Measurements from ENCODE around the gene CAP2. TPM values are rescaled to one million over a fixed set of nuclear protein-coding genes. Genes with fewer than 3 reads are reported as not detected.
"Not testable (repeated sequence)": the region's sequence is repeated elsewhere in the genome, so short reads cannot be mapped to it uniquely, and the experiment has no call there.

Gene CAP2
- total RNA-seq, 1 experiment from 2014 or later: 0.61 TPM

DNA sequence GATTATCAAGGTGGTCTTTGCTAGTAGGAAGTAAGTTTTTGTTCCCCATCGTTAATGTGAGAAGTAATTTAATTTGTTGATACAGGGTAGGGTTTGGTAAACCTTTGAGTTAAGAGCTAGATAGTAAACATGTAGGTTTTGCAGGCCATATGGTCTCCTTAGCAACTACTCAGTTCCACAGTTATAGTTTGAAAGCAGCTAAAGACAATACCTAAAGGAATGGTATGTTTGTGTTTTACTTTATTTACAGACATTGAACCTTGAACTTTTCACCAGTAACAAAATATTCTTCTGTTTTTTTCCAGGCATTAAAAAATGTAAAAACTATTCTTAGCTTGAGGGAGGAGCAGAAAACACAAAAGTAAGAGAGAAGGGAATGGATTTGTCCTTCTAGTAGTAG is 1.7 kb downstream of the CAP2 start:
- no peak for DNase-seq (ENCODE audit: low spot score)

DNA sequence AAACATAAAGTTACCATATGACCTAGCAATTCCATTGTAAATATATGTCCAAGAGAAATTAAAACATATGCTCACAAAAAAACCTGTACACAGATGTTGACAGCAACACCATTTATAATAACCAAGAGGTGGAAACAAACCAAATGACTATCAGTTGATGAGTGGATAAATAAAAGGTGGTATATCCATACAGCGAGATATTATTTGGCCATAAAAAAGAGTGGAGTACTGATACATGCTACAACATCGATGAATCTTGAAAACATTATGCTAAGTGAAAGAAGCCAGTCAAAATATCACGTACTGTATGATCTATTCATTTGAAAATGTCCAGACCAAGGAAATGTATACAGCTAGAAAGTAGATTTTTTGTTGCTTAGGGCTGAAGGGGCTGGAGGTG is 2.9 kb downstream of the CAP2 start:
- no peak for DNase-seq (ENCODE audit: low spot score)

DNA sequence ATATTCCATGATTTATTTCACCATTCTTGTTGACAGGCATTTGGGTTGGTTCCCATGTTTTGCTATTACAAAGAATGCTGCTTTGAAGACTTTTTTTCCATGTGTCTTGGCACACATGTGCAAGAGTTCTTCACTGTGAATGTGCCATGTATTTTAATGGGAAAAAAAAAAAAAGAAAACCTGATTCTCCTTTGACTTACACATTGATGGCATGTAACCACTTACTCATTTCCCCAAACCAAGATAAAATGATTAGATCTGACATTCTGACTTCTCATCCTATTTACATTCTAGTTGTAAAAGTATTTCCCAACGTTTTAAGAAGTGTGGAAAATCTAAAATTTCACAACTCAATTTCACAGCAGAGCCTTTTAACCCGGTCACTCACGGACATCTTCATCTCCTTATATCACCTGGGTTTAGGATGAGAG is 4.4 kb downstream of the CAP2 start:
- DNase-seq (ENCODE audit: low spot score): no peak

DNA sequence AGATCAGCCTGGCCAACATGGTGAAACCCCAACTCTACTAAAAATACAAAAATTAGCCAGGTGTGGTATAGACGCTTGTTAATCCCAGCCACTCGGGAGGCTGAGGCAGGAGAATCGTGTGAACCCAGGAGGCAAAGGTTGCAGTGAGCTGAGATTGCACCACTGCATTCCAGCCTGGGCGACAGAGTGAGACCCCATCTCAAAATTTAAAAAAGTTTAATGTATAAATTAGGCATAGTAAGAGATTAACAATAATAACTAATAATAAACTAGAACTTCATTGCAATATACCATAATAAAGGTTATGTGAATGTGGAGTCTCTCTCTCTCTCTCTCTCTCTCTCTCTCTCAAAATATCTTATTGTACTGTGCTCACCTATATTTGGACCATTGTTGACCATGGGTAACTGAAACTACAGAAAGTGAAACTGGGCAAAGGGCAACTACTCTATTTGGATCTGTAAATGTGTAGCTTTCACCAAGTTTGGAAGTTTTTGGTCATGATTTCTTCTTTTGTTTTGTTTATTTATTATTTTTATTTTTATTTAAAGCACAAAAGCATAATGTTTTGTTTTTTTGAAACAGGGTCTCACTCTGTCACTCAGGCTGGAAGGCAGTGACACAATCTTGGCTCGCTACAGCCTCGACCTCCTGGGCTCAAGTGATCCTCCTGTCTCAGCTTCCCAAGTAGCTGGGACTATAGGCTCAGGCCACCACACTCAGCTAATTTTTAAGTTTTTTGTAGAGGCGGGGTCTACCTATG is 12.0 kb downstream of the CAP2 start:
- not testable (repeated sequence) for DNase-seq (ENCODE audit: low spot score)

DNA sequence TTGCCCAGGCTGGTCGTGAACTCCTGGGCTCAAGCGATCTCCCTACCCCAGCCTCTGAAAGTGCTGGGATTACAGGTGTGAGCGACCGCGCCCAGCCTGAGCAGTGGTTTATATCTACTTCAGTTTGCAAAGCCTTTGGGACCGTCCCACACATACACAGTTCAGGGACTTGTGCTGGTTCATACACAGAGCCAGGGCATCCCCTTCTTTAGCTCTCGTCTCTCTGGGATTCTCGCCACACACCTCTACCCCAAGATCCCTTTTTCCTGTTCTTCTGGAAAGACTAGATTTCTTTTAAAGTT is 12.5 kb downstream of the CAP2 start:
- no peak for DNase-seq (ENCODE audit: low spot score)

DNA sequence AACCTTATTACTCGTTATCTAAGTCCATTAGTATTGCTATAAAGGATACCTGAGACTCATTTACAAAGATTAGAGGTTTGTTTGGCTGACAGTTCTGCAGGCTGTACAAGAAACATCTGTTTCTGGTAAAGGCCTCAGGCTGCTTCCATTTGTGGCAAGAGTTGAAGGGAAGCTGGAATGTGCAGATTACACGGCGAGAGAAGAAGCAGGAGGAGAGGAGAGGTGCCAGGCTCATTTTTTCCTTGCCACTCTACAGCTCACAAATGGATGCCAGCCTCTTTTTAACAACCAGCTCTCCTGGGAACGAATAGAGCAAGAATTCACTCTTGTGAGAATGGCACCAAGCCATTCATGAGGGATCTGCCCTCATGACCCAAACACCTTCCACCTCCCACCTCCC is 14.7 kb downstream of the CAP2 start:
- no peak for DNase-seq (ENCODE audit: low spot score)

DNA sequence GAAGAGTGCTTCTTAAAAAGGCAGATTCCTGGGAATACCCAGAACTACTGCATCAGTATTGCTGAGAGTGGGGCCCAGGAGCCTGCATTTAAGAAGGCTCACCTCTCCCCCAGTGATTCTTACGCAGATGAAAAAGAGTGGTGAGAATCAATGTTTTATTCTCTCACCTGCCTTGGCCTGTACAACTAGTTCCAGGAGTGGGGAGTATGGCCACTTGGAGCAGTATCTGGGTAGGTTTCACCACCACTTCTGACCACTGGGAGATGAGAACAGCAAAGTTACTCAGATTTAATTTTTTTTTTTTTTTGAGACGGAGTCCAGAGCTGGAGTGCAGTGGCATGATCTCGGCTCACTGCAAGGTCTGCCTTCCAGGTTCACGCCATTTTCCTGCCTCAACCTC is 16.9 kb downstream of the CAP2 start:
- DNase-seq (ENCODE audit: low spot score): no peak

DNA sequence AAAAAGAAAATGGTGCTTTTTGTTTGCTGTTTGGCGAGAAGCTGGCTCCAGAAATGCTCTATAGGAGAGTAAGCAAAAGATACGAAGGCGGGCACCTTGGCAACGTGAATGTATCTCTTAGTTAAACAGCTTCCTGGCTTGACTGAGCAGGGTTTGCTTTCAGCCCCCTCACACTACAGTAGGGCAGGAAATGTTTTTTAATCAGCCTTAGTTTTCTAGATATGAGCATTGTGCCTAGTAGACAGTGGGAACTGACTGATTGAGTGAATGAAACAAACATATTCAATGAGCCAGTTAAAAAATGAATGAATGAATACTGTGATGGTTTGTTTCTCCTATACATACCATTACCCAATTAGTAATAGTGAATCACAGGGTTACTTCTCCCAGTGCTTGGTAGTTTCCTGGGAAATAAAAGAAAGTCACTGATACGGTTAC is 19.9 kb downstream of the CAP2 start:
- no peak for DNase-seq (ENCODE audit: low spot score)

DNA sequence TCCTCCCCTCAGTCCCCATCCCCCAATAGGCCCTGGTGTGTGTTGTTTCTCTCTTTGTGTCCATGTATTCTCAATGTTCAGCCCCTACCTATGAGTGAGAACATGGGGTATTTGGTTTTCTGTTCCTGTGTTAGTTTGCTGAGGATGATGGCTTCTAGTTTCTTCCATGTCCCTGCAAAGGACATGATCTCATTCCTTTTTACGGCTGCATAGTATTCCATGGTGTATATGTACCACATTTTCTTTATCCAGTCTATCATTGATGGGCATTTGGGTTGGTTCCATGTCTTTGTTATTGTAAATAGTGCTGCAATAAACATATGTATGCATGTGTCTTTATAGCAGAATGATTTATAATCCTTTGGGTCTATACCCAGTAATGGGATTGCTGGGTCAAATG is 21.0 kb downstream of the CAP2 start:
- DNase-seq (ENCODE audit: low spot score): not testable (repeated sequence)

DNA sequence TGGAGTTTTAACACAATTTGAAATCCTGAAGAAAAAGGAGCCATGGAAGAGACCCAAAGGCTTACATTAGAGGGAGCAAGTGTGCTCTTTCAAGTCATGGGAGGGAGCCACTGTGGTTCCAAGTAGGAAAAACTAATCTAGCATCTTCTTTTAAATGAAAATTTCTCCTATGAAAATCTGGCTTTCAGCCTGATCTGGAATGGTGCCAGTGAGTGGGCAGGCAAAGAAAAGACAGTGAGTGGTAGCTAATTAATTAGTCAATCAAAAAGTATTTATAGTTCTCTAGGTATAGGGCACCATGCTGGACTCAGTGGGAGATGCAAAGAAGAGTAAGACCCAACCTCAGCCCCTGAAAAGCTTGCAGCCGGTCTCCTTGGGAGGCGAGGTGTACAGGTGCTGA is 21.9 kb downstream of the CAP2 start:
- DNase-seq (ENCODE audit: low spot score): no peak

DNA sequence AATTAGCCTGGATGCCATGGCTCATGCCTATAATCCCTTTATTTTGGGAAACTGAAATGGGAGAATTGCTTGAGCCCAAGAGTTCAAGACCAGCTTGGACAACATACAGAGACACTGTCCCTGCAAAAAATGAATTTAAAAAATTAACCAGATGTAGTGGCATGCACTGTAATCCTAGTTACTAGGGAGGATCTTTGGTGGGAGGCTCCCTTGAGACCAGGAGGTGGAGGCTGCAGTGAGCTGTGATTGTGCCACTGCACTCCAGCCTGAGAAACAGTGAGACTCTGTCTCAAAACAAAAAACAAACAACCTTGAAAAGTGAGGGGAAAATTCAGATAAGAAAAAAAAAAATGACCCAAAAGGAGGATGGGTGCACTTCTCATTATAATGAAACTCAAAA is 23.4 kb downstream of the CAP2 start:
- DNase-seq (ENCODE audit: low spot score): no peak

DNA sequence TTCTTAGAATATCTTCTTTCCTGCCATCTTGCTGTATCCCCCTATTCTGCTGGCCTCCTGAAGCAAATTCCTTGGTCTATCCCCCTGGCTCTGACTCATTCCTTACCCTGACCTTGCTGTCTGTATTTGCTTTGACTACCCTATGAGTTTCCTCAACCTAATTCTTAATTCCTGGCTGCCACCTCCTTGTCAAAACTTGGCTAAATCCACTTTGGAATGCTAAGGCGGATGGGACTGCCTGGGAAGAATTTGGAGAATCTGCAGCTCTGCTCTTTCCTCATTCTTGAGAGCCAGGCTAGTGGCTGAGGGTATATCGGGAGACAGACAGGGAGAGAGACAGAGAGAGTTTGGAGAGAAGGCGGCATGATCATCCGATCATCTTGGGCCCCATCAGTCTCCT is 24.4 kb downstream of the CAP2 start:
- DNase-seq (ENCODE audit: low spot score): no peak

DNA sequence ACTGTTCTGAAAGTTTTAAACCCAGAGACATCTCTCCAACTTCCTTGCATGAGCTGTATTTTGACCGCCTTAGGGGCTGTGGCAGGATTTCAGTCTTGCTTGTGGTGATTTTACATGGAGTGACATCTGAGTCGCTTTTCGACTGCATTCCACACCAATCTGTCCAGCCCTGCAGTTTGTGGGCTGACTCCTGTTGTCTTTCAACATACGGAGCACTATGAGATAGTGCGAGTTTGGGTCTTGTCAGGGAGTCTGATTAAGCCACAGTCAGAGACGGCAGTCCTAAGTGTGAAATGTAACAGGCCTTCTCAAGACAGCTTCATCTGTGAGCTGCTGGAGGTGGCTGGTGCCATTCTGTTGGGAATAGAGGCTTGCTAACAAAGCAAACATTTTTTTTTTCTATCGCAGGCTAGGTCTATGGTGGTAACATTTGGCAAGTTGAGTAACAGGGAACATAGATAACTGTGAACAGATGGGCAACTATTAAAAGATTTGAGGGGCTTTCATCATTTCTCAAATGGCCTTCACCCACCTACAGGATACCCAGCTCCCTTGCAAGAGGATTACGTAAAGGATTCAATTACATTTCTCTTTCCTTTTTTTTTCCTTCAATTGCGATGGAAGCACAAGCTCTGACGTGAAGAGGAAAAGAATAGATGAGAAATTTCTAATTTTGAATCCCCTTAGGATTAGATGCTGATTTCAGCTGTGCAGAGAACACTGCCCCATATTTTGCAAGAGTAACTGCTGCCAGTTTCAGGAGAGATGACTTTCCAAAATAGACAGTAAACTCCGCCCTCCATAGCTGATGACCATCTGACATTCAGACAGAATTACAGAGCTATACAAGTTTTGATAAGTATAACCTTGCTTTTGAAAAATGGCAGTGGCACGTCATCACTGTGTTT is 25.1 kb downstream of the CAP2 start:
- DNase-seq (ENCODE audit: low spot score): no peak

DNA sequence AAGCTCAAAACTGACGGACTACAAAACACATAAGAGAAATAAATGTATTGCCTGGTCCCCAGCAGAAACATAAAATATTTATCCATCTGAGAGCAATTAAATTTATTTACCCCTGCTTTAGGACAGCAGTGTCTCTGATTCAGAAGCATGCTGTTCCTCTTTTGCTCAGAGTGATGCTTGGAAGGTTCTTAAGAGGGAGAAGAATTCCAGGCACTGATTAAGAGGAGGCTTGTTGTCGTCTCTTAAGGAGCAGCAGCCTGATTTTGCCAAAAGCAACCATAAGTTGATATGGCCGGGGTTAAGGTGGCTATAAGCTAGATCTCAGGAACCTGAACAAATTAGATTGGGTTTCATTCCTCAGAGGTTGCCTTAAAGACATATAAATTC is 25.8 kb downstream of the CAP2 start:
- no peak for DNase-seq (ENCODE audit: low spot score)

DNA sequence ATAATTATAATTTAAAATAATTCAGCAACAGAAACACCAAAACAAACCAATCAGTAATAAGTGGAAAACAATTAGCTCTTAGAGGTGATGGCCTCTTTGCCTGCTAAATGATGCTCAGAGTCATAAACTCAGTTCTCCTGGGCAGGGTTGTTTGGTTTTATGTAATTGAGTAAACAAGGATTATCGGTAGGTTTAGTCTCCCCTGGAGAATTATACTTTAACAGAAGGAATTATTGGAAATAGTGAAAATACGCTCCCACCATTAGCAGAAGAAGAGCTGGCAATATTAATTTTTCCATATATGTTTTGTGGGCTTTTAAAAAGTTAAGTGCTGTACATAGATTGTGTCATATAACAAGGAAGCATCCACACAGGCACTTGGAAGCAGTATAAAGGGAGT is 27.0 kb downstream of the CAP2 start:
- DNase-seq (ENCODE audit: low spot score): no peak

DNA sequence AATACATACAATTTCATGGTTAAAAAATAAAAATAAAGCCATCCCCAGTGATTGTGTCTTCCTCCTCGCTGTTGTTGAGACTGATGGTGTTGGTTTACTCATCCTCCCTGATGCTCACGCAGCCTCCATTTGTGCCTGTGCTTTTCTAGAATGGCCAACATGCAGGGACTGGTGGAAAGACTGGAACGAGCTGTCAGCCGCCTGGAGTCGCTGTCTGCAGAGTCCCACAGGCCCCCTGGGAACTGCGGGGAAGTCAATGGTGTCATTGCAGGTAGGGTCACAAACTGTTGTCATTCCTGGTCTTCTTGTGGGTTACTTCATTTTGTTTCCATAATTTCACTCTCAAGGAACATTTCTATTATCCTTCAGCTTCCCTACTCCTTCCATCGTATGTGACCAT is 28.0 kb downstream of the CAP2 start:
- no peak for DNase-seq (ENCODE audit: low spot score)

DNA sequence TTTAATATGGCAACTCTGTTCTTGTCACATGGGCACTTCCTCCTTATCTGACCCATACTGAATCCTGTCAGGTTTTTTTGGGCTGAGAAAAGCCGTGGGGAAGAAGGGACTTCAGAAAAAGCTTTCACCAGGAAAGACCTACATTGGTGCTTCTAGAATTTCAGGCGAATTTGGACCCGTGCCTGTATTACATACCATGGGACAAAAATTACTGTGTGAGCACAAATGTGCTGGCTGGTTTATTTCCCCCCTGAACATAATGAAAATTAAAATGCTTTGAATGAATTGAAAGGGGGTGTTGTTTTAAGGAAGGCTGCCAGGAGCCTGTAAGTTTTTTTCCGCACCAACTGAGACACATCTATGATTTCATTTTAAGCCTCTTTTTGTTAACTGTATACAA is 29.6 kb downstream of the CAP2 start:
- DNase-seq (ENCODE audit: low spot score): no peak

DNA sequence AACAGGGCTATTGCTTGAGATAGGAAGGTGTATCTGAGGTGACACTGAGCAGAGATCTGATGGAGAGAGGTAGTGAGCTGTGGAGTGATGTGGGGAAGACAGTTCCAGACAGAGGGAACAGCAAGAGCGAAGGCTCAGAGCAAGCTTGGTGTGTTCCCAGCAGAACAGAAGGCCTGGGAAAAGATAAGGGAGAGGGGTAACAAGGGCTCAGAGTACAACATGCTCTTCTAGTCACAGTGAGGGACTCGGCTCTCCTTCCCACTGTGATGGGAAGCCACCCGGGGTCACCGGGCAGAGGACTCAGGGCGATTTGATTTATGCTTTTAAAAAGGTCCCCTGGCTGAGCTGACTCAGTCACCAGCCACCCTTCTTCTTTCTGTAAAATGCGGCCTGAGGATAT is 33.7 kb downstream of the CAP2 start:
- DNase-seq (ENCODE audit: low spot score): no peak

DNA sequence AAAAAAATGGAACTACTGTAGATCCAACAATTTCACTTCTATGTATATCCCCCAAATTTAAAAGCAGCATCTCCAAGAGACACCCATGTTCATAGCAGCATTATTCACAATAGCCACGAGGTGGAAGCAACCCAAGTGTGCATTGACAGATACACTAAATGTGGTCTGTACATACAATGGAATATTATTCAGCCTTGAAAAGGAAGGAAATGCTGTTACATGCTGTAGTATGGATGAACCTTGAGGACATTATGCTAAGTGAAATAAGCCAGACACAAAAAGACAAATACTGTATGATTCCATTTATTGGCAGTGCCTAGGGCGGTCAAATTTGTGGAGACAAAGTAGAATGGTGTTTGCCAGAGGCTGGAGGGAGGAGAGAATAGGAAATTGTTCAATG is 34.2 kb downstream of the CAP2 start:
- no peak for DNase-seq (ENCODE audit: low spot score)

DNA sequence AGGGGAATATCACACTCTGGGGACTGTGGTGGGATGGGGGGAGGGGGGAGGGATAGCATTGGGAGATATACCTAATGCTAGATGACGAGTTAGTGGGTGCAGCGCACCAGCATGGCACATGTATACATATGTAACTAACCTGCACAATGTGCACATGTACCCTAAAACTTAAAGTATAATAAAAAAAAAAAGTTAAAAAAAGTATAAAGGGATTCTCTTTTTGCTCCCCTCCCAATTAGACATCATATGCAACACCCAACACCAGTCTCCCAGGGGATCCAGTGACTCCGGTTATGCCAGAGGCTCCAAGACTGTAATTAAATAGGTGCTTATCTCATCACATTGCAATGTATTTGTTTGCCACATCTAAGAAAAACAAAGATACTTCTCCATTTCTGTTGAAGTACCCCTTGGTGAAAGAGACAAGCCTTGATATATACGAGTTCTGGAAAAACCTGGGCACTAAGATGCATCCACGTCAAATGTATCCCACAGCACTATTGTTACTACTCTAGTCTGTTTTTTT is 35.3 kb downstream of the CAP2 start:
- not testable (repeated sequence) for DNase-seq (ENCODE audit: low spot score)

DNA sequence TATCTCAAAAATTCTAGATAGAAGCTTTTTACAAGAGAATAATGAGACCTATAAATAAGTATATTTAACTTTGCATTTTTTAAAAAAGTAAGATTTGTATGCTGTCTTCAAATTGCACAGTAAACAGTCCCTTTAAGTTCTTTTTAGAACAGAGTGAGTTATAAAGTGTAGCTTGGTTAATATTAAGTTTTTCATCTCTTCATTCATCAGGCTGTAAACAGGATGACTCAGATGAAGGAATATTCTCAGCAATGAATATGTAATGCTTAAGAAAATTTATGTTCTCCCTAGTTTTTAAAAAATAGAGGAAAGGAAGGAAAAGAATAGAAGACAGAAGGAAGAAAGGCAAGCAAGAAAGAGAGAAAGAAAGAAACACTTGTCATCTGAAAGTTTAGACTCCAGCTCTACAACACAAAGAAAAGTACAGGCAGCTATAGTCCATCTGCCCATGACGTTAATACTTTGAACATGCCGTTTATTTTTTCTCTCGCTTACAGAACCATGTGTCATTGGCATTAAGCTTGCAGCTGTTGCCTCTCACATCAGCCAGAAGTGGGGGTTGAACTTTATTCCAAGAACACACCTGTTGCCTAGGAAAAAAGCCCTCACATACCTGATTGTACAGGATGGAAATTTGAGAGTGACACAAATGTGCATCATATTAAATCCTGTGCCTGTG is 36.1 kb downstream of the CAP2 start:
- no peak for DNase-seq (ENCODE audit: low spot score)

DNA sequence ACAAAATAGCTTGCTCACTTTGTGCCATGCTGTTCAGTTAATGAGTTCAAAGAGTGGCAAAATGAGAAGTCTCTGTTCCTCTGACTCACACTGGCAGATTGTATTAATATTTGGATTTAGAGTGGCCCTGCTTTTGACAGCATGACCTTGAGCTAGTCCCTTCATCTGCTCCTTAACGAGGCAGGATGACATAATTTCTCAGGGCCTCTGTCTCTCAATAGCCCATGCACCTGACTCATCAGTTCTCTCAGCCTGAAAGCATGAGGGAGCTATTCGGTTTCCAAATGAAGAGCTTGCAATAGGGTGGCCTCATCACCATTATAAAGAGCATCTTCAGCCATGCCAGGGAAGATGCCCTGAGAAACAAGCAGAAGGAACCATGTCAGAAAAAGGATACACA is 38.2 kb downstream of the CAP2 start:
- no peak for DNase-seq (ENCODE audit: low spot score)

Data from HT-29 (cell line).